ENCODE results near the gene FYB1. TPM values are rescaled to one million over a fixed set of nuclear protein-coding genes. Genes with fewer than 3 reads are reported as not detected.

Gene FYB1
- total RNA-seq, 1 donor from 2014 or later = not detected

GRCh38 chr5:39208471-39208870 is 10.9 kb downstream of the FYB1 start:
- Mint-ChIP-seq H3K4me3 (ENCODE audit: low read depth) (no peak overlapping the region), H3K36me3 (ENCODE audit: insufficient read depth) (no peaks in the 10 kb centered on the region), H3K27me3 (no peaks in the 10 kb centered on the region), H3K4me1 (ENCODE audit: low read depth) (no peaks in the 10 kb centered on the region), H3K9me3 (ENCODE audit: low read depth) (no peaks in the 10 kb centered on the region), H3K27ac (no peak overlapping the region)
- DNase-seq (ENCODE audit: low spot score, unreplicated experiment) = no peak
- TF ChIP-seq, protein P1, sequence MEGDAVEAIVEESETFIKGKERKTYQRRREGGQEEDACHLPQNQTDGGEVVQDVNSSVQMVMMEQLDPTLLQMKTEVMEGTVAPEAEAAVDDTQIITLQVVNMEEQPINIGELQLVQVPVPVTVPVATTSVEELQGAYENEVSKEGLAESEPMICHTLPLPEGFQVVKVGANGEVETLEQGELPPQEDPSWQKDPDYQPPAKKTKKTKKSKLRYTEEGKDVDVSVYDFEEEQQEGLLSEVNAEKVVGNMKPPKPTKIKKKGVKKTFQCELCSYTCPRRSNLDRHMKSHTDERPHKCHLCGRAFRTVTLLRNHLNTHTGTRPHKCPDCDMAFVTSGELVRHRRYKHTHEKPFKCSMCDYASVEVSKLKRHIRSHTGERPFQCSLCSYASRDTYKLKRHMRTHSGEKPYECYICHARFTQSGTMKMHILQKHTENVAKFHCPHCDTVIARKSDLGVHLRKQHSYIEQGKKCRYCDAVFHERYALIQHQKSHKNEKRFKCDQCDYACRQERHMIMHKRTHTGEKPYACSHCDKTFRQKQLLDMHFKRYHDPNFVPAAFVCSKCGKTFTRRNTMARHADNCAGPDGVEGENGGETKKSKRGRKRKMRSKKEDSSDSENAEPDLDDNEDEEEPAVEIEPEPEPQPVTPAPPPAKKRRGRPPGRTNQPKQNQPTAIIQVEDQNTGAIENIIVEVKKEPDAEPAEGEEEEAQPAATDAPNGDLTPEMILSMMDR (IDR thresholded peaks at IDR 0.05; ENCODE audit: unreplicated experiment) = no peak

GRCh38 chr5:39207345-39208045 is 11.9 kb downstream of the FYB1 start:
- H3K36me3 Mint-ChIP-seq (ENCODE audit: insufficient read depth) = no peaks in the 10 kb centered on the region
- H3K9me3 Mint-ChIP-seq (ENCODE audit: low read depth) = no peaks in the 10 kb centered on the region
- H3K4me3 Mint-ChIP-seq (ENCODE audit: low read depth) = no peak overlapping the region
- no peak overlapping the region for H3K27ac Mint-ChIP-seq
- no peaks in the 10 kb centered on the region for H3K27me3 Mint-ChIP-seq
- H3K4me1 Mint-ChIP-seq (ENCODE audit: low read depth) = no peaks in the 10 kb centered on the region
- DNase-seq (ENCODE audit: low spot score, unreplicated experiment) = no peak
- TF ChIP-seq, protein P1 (IDR thresholded peaks at IDR 0.05; ENCODE audit: unreplicated experiment) = no peak

DNA sequence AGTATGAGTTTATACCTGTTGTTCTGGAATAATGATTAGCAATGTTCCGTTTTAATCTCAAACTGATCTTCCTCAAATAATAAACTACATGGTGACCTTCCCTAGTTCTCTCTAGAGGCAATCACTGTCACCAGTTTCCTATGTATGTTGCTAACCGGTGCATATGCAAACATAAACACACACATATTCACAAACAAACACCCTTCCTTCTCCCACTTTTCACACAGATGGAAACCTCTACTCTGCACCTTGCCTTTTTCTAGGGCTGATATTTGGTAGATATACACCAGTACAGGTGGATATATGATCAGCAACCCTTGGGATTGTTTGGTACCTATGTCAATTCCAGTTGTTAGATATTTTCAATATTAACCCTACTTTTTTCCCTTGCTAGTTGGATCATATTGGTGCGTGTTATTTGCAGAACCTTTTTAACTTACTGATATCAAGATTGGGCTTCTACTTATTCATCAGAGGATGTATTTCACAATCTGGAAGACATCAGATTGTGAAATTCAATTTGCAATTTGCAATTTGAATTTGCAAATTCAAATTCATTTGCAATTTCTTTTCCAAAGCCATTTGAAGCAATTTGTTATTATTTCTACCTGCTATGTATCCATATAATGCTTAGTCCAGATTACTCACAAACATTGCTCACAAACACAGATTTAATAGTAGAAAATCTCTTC is 12.6 kb downstream of the FYB1 start:
- Mint-ChIP-seq H3K27ac (no peak overlapping the region), H3K27me3 (no peaks in the 10 kb centered on the region), H3K36me3 (ENCODE audit: insufficient read depth) (no peaks in the 10 kb centered on the region), H3K4me3 (ENCODE audit: low read depth) (no peak overlapping the region), H3K4me1 (ENCODE audit: low read depth) (no peaks in the 10 kb centered on the region), H3K9me3 (ENCODE audit: low read depth) (no peaks in the 10 kb centered on the region)
- no peak for DNase-seq (ENCODE audit: low spot score, unreplicated experiment)
- TF ChIP-seq, protein P1 (IDR thresholded peaks at IDR 0.05; ENCODE audit: unreplicated experiment) = no peak

DNA sequence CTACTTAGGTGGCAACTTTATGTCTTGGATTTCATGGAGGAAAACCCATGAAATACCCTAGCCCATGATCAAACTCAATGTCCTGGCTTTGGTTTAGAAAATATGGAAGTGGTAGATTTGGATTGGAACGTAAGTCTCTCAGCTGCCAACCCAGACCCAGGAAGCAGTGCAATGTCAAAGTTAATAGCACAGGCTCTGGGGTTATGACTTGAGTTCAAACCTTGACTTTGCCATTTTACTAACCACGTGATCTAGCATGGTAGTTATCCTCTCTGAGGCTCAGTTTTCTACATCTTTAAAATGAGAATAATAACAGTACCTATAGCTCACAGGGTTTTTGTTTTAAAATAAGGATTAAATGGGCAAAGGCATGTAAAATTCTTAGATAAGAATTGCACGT is 13.8 kb downstream of the FYB1 start:
- Mint-ChIP-seq H3K27ac (no peak overlapping the region), H3K4me1 (ENCODE audit: low read depth) (no peaks in the 10 kb centered on the region), H3K27me3 (no peaks in the 10 kb centered on the region), H3K9me3 (ENCODE audit: low read depth) (no peaks in the 10 kb centered on the region), H3K4me3 (ENCODE audit: low read depth) (no peak overlapping the region), H3K36me3 (ENCODE audit: insufficient read depth) (no peaks in the 10 kb centered on the region)
- TF ChIP-seq, protein P1 (IDR thresholded peaks at IDR 0.05; ENCODE audit: unreplicated experiment) = no peak
- no peak for DNase-seq (ENCODE audit: low spot score, unreplicated experiment)

GRCh38 chr5:39203951-39204350 is 15.4 kb downstream of the FYB1 start:
- no peak overlapping the region for H3K4me3 Mint-ChIP-seq (ENCODE audit: low read depth)
- no peaks in the 10 kb centered on the region for H3K4me1 Mint-ChIP-seq (ENCODE audit: low read depth)
- TF ChIP-seq, protein P1 (IDR thresholded peaks at IDR 0.05; ENCODE audit: unreplicated experiment) = no peak
- H3K27me3 Mint-ChIP-seq = no peaks in the 10 kb centered on the region
- no peaks in the 10 kb centered on the region for H3K36me3 Mint-ChIP-seq (ENCODE audit: insufficient read depth)
- no peaks in the 10 kb centered on the region for H3K9me3 Mint-ChIP-seq (ENCODE audit: low read depth)
- no peak overlapping the region for H3K27ac Mint-ChIP-seq
- DNase-seq (ENCODE audit: low spot score, unreplicated experiment) = no peak
